Measurements from ENCODE around the gene ARL6IP4.

The ARL6IP4 gene

GRCh38 chr12:122991623-122992275 lies 11.3 kb downstream of the ARL6IP4 start:
- no peak for DNase-seq

- no peak for DNase-seq
These were observed 11.9 kb downstream of the ARL6IP4 start for GRCh38 chr12:122992386-122992785.

- no peak for DNase-seq
These were observed 13.7 kb downstream of the ARL6IP4 start for GRCh38 chr12:122994140-122994675.

GRCh38 chr12:122994781-122995502 lies 14.5 kb downstream of the ARL6IP4 start:
- DNase-seq = no peak

GRCh38 chr12:122995503-122996187 lies 15.2 kb downstream of the ARL6IP4 start:
- no peak for DNase-seq

- DNase-seq = no peak
These were observed 15.7 kb downstream of the ARL6IP4 start for GRCh38 chr12:122996188-122996601.

- no peak for DNase-seq
These were observed 16.3 kb downstream of the ARL6IP4 start for GRCh38 chr12:122996621-122997342.

- no peak for DNase-seq
These were observed 17.1 kb downstream of the ARL6IP4 start for GRCh38 chr12:122997343-122998250.

GRCh38 chr12:122998316-122998715 lies 17.8 kb downstream of the ARL6IP4 start:
- DNase-seq = no peak

GRCh38 chr12:122999196-122999946 lies 18.9 kb downstream of the ARL6IP4 start:
- DNase-seq = no peak

- DNase-seq = no peak
These were observed 19.5 kb downstream of the ARL6IP4 start for GRCh38 chr12:122999986-123000420.

- no peak for DNase-seq
These were observed 20.1 kb downstream of the ARL6IP4 start for GRCh38 chr12:123000578-123000977.

GRCh38 chr12:123001464-123001863 lies 21.0 kb downstream of the ARL6IP4 start:
- no peak for DNase-seq

- no peak for DNase-seq
These were observed 22.8 kb downstream of the ARL6IP4 start for GRCh38 chr12:123003257-123003656.

GRCh38 chr12:123004287-123004686 lies 23.8 kb downstream of the ARL6IP4 start:
- no peak for DNase-seq

GRCh38 chr12:123005081-123005626 lies 24.7 kb downstream of the ARL6IP4 start:
- no peak for DNase-seq

GRCh38 chr12:123006977-123007376 lies 26.5 kb downstream of the ARL6IP4 start:
- no peak for DNase-seq

- no peak for DNase-seq
These were observed 29.6 kb downstream of the ARL6IP4 start for GRCh38 chr12:123010110-123010509.

- no peak for DNase-seq
These were observed 30.2 kb downstream of the ARL6IP4 start for GRCh38 chr12:123010681-123011080.

GRCh38 chr12:123011701-123012100 lies 31.2 kb downstream of the ARL6IP4 start:
- no peak for DNase-seq
